SU-DHL-6 (cell line): ENCODE measurements around the gene ZNF268.

ENCODE experiments used
- H2AFZ ChIP-seq: fragments of 200-600 bp; sonication (generic); 2 replicates; pipeline ENCODE4 v1.6.1; 2014; ENCODE audit warnings: low read depth, mild to moderate bottlenecking, moderate library complexity, mixed read lengths, antibody characterized with exemption, low read length; ENCODE audit not compliant: severe bottlenecking
- H3F3A ChIP-seq: fragments of 200-600 bp; shearing (Covaris generic); 2 replicates; pipeline ENCODE4 v1.6.0; 2016; ENCODE audit warnings: antibody characterized with exemption, mild to moderate bottlenecking; ENCODE audit not compliant: insufficient read depth
- H3K27ac ChIP-seq: fragments of 200-600 bp; sonication (generic); 2 replicates; pipeline ENCODE4 v1.5.1; 2016; ENCODE audit warnings: low read depth, mild to moderate bottlenecking, low read length, moderate library complexity, mixed read lengths
- H3K27me3 ChIP-seq: fragments of 200-600 bp; sonication (generic), shearing (Covaris generic); 2 replicates; pipeline ENCODE4 v1.6.0; 2014; ENCODE audit warnings: mild to moderate bottlenecking, low read length
- H3K36me3 ChIP-seq: fragments of 200-600 bp; sonication (generic); 2 replicates; pipeline ENCODE4 v1.6.1; 2014; ENCODE audit warnings: mild to moderate bottlenecking, low read length, mixed read lengths
- H3K4me2 ChIP-seq: fragments of 300-600, 200-600 bp; shearing (Covaris generic), sonication (generic); 2 replicates; pipeline ENCODE4 v1.6.0; 2014; ENCODE audit warnings: low read length, low read depth, mild to moderate bottlenecking; ENCODE audit not compliant: poor library complexity, severe bottlenecking
- H3K4me3 ChIP-seq: fragments of 200-600 bp; sonication (generic); 2 replicates; pipeline ENCODE4 v1.5.1; 2014; ENCODE audit warnings: antibody characterized with exemption, low read length, mild to moderate bottlenecking, mixed read lengths; ENCODE audit not compliant: insufficient read depth, poor library complexity, severe bottlenecking
- H3K79me2 ChIP-seq: fragments of 200-600 bp; sonication (generic); 2 replicates; pipeline ENCODE4 v1.6.1; 2014; ENCODE audit warnings: mild to moderate bottlenecking, low read length, moderate library complexity; ENCODE audit not compliant: insufficient read depth
- H3K9ac ChIP-seq: fragments of 200-600 bp; sonication (generic); 2 replicates; pipeline ENCODE4 v1.7.0; 2014; ENCODE audit warnings: mild to moderate bottlenecking, low read length
- H3K9me2 ChIP-seq: fragments of 200-600 bp; sonication (generic); replicated peaks from 2 replicates; pipeline ENCODE4 v1.6.1; 2014; ENCODE audit warnings: low read length; ENCODE audit not compliant: insufficient read depth
- H3K9me3 ChIP-seq: fragments of 200-600 bp; sonication (generic); 2 replicates; pipeline ENCODE4 v1.6.1; 2014; ENCODE audit warnings: low read length, mixed read lengths; ENCODE audit not compliant: insufficient read depth
- H4K20me1 ChIP-seq: fragments of 200-600 bp; sonication (generic); 2 replicates; pipeline ENCODE4 v1.6.1; 2014; ENCODE audit warnings: low read depth, mild to moderate bottlenecking, antibody characterized with exemption, low read length, moderate library complexity, mixed read lengths
- CTCF ChIP-seq: fragments of 200-600 bp; sonication (generic); IDR thresholded peaks from one replicate; pipeline ENCODE4 v1.5.1; 2017; ENCODE audit warnings: antibody characterized with exemption, mild to moderate bottlenecking, low read length, moderate library complexity; ENCODE audit not compliant: insufficient read depth, poor library complexity, severe bottlenecking
- EZH2phosphoT487 ChIP-seq: fragments of 200-600 bp; sonication (generic), shearing (Covaris generic); conservative IDR thresholded peaks from 2 replicates; pipeline ENCODE4 v1.6.1; 2018; ENCODE audit warnings: mild to moderate bottlenecking, antibody characterized with exemption, low read length, moderate library complexity, mixed read lengths

ZNF268 gene

GRCh38 chr12:133206390-133206789 lies 25.1 kb downstream of the ZNF268 start:
- Histone ChIP-seq H3K9me3 (peaks cover 82% of the 10 kb centered on the region), H3K4me3 (no peak overlapping the region), H2AFZ (no peak overlapping the region), H3K79me2 (no peaks in the 10 kb centered on the region), H3K4me2 (no peak overlapping the region), H3K27ac (no peak overlapping the region), H3K9me2 (no peaks in the 10 kb centered on the region), H3K36me3 (peaks cover 16% of the 10 kb centered on the region), H3K27me3 (no peaks in the 10 kb centered on the region), H3K9ac (no peak overlapping the region), H4K20me1 (no peaks in the 10 kb centered on the region), H3F3A (no peaks in the 10 kb centered on the region)
- TF ChIP-seq CTCF (no peak), EZH2phosphoT487 (no peak)

GRCh38 chr12:133215724-133216123 lies 34.4 kb downstream of the ZNF268 start:
- Histone ChIP-seq H3K4me3 (no peak overlapping the region), H3K9me3 (peaks cover 61% of the 10 kb centered on the region; the same call in 1 of the 2 replicates), H2AFZ (no peak overlapping the region), H4K20me1 (no peaks in the 10 kb centered on the region), H3K9me2 (no peaks in the 10 kb centered on the region), H3K27ac (no peak overlapping the region), H3K9ac (no peak overlapping the region), H3K4me2 (no peak overlapping the region), H3K36me3 (no peaks in the 10 kb centered on the region), H3F3A (no peaks in the 10 kb centered on the region), H3K27me3 (no peaks in the 10 kb centered on the region), H3K79me2 (no peaks in the 10 kb centered on the region)
- TF ChIP-seq CTCF, result no peak
- TF ChIP-seq EZH2phosphoT487, result no peak

GRCh38 chr12:133217219-133217618 lies 35.9 kb downstream of the ZNF268 start:
- Histone ChIP-seq H3K4me3 (no peak overlapping the region), H3F3A (no peaks in the 10 kb centered on the region), H3K9me2 (no peaks in the 10 kb centered on the region), H3K4me2 (no peak overlapping the region), H4K20me1 (no peaks in the 10 kb centered on the region), H3K36me3 (no peaks in the 10 kb centered on the region), H3K9ac (no peak overlapping the region), H3K79me2 (no peaks in the 10 kb centered on the region), H3K27me3 (no peaks in the 10 kb centered on the region), H3K27ac (no peak overlapping the region), H3K9me3 (peaks cover 64% of the 10 kb centered on the region; the same call in 1 of the 2 replicates), H2AFZ (no peak overlapping the region)
- TF ChIP-seq CTCF (no peak), EZH2phosphoT487 (no peak)

GRCh38 chr12:133220521-133220920 lies 39.2 kb downstream of the ZNF268 start:
- H3K4me2 ChIP-seq, result no peak overlapping the region
- H3K9me3 ChIP-seq, result peaks cover 54% of the 10 kb centered on the region; the same call in 1 of the 2 replicates

More at GRCh38 chr12:133220521-133220920, 39.2 kb downstream of the ZNF268 start:
- Histone ChIP-seq H3K79me2 (no peaks in the 10 kb centered on the region), H4K20me1 (no peaks in the 10 kb centered on the region), H3K9me2 (no peaks in the 10 kb centered on the region), H3K36me3 (no peaks in the 10 kb centered on the region), H3K27me3 (no peaks in the 10 kb centered on the region), H2AFZ (no peak overlapping the region), H3F3A (no peaks in the 10 kb centered on the region), H3K27ac (no peak overlapping the region), H3K9ac (no peak overlapping the region), H3K4me3 (no peak overlapping the region)
- no peak for TF ChIP-seq EZH2phosphoT487
- TF ChIP-seq CTCF, result no peak
